ENCODE data around the gene CYTIP. TPM values are rescaled to one million over a fixed set of nuclear protein-coding genes. Genes with fewer than 3 reads are reported as not detected.

CYTIP gene
- total RNA-seq, 1 donor from 2014 or later, result 0.27 TPM

DNA sequence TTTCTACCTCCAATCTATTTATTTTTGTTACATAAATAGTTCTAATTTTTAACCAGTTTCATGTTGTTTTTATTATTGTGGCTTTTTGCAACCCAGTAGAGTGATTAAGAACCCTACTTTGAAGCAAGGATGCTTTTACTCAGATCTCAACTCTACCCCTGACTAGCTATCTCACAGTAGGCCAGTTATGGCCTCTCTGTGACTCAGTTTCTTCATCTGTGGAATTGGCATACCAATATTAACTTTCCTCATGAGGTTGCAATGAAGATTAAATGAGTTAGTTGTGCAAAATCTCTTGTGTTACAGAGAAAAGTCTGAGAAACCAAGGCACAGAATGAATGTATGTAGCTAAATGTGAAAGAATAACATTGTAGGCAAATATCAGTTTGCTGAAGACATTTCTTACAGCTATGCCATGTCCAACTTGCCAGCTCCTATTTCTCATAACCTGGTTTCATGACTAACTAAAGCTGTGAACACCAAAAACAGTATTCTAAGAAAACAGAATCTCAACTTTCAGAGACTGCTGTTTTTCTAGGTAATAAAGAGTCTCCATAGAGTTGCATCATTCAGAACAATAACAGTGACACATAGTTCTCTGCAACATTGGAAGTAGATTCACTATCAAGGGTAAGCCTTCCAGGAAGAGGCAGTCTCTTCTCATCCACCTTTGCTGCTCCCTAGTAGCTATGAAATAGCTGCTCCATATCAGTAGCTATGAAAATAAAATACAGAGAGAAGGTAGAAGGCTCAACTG is 33.2 kb upstream of the CYTIP start:
- H3K9me3 Mint-ChIP-seq (ENCODE audit: low read depth), result peaks cover 3% of the 10 kb centered on the region
- no peak for DNase-seq (ENCODE audit: low spot score)
- peak overlapping the region; percentile 70 for H3K27ac Mint-ChIP-seq (ENCODE audit: unreplicated experiment)
- no peaks in the 10 kb centered on the region for H3K27me3 Mint-ChIP-seq (ENCODE audit: low read depth)
- peaks cover 8% of the 10 kb centered on the region for H3K4me1 Mint-ChIP-seq (ENCODE audit: low read depth)
- peaks cover 2% of the 10 kb centered on the region for H3K36me3 Mint-ChIP-seq (ENCODE audit: low read depth)
- no peak overlapping the region for H3K4me3 Mint-ChIP-seq (ENCODE audit: unreplicated experiment)
- TF ChIP-seq, protein P1, sequence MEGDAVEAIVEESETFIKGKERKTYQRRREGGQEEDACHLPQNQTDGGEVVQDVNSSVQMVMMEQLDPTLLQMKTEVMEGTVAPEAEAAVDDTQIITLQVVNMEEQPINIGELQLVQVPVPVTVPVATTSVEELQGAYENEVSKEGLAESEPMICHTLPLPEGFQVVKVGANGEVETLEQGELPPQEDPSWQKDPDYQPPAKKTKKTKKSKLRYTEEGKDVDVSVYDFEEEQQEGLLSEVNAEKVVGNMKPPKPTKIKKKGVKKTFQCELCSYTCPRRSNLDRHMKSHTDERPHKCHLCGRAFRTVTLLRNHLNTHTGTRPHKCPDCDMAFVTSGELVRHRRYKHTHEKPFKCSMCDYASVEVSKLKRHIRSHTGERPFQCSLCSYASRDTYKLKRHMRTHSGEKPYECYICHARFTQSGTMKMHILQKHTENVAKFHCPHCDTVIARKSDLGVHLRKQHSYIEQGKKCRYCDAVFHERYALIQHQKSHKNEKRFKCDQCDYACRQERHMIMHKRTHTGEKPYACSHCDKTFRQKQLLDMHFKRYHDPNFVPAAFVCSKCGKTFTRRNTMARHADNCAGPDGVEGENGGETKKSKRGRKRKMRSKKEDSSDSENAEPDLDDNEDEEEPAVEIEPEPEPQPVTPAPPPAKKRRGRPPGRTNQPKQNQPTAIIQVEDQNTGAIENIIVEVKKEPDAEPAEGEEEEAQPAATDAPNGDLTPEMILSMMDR (IDR thresholded peaks at IDR 0.05), result no peak

DNA sequence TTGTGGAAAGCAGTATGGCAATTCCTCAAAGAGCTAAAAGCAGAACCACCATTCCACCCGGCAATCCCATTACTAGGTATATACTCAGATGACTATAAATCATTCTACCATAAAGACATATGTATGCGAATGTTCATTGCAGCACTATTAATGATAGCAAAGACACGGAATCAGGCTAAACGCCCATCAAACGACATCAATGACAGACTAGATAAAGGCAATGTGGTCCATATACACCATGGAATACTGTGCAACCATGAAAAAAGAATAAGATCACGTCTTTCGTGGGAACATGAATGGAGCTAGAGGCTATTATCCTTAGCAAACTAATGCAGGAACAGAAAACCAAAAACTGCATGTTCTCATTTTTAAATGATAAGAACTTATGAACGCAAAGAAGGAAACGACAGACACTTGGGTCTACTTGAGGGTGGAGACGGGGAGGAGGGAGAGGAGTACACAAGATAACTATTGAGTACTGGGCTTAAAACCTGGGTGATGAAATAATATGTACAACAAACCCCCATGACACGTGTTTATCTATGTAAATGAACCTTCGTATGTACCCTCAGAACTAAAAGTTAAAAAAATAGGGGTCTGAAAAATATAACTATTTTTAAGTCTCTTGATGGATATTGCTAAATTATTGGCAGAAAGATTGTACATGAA is 32.0 kb upstream of the CYTIP start:
- H3K4me1 Mint-ChIP-seq (ENCODE audit: low read depth), result peaks cover 8% of the 10 kb centered on the region
- no peak overlapping the region for H3K4me3 Mint-ChIP-seq (ENCODE audit: unreplicated experiment)
- TF ChIP-seq, protein P1 (IDR thresholded peaks at IDR 0.05), result no peak

DNA sequence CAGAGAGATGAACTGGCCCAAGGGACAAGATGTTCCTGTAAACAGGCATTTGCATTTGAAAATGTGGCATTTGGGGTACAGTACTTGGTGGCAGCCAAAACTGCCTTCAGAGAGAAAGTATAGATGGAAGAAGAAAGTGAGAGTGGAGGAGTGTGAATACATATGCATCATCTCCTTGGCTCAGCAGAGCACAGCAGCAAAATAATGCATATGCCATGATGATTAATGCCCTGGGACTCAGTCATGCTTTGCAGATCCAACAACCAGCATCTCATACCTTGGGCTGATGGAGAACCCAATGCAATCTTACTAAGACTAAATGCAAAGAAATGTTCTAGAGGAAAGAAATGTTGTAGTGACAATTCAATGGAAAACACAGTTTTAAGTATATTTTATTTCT is 29.7 kb upstream of the CYTIP start:
- Mint-ChIP-seq H3K27ac (ENCODE audit: unreplicated experiment) (no peak overlapping the region), H3K4me1 (ENCODE audit: low read depth) (peaks cover 24% of the 10 kb centered on the region), H3K36me3 (ENCODE audit: low read depth) (no peaks in the 10 kb centered on the region), H3K9me3 (ENCODE audit: low read depth) (no peaks in the 10 kb centered on the region), H3K4me3 (ENCODE audit: unreplicated experiment) (no peak overlapping the region), H3K27me3 (ENCODE audit: low read depth) (no peaks in the 10 kb centered on the region)
- DNase-seq (ENCODE audit: low spot score), result no peak
- TF ChIP-seq, protein P1 (IDR thresholded peaks at IDR 0.05), result no peak

More for the DNA sequence above, 32.0 kb upstream of the CYTIP start:
- DNase-seq (ENCODE audit: low spot score), result no peak
- Mint-ChIP-seq H3K36me3 (ENCODE audit: low read depth) (no peaks in the 10 kb centered on the region), H3K27me3 (ENCODE audit: low read depth) (no peaks in the 10 kb centered on the region), H3K27ac (ENCODE audit: unreplicated experiment) (no peak overlapping the region), H3K9me3 (ENCODE audit: low read depth) (no peaks in the 10 kb centered on the region)

DNA sequence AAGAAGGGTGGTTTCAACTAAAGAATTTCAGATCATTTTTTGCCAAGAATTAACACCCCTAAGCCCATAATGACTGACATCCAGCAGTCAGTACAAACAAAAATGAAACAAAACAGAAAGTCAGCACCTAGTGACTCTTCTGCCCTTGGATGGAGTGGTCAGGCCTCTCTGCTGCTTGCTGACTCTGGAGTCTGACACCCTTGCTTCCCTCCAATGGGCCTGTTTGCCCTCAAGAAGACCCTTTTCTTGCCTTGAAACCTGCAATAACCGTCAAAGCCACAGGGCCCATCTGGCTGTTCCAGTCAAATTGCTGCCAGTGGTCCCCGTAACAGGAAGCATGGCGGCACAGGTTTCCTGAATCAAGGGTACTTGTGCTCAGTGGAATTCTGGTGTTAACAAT is 27.2 kb upstream of the CYTIP start:
- no peak for DNase-seq (ENCODE audit: low spot score)
- no peaks in the 10 kb centered on the region for H3K9me3 Mint-ChIP-seq (ENCODE audit: low read depth)
- no peak overlapping the region for H3K27ac Mint-ChIP-seq (ENCODE audit: unreplicated experiment)
- TF ChIP-seq, protein P1 (IDR thresholded peaks at IDR 0.05), result no peak
- H3K36me3 Mint-ChIP-seq (ENCODE audit: low read depth), result no peaks in the 10 kb centered on the region
- H3K27me3 Mint-ChIP-seq (ENCODE audit: low read depth), result no peaks in the 10 kb centered on the region
- no peak overlapping the region for H3K4me3 Mint-ChIP-seq (ENCODE audit: unreplicated experiment)
- H3K4me1 Mint-ChIP-seq (ENCODE audit: low read depth), result peaks cover 16% of the 10 kb centered on the region

DNA sequence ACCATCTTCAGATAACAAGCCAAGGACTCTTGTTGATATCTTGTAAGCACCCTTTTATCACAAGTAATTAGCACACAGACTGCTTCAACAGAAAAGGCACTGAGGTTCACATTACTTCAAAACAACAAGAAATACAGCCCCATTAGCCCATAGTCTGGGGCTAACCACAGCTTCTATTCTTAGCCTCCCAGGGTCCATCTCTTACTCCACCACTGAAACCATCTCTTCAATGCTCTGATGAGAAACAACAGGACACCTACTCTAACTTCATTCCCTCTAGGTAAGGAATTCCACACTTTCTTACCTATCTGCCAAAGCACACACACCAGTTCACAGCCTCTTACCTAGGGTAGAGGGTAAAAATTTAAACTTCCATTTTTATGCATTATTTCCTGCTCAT is 26.4 kb upstream of the CYTIP start:
- Mint-ChIP-seq H3K4me1 (ENCODE audit: low read depth) (peaks cover 16% of the 10 kb centered on the region), H3K36me3 (ENCODE audit: low read depth) (no peaks in the 10 kb centered on the region), H3K27me3 (ENCODE audit: low read depth) (no peaks in the 10 kb centered on the region), H3K4me3 (ENCODE audit: unreplicated experiment) (no peak overlapping the region), H3K27ac (ENCODE audit: unreplicated experiment) (peak overlapping the region; percentile 4), H3K9me3 (ENCODE audit: low read depth) (no peaks in the 10 kb centered on the region)
- TF ChIP-seq, protein P1 (IDR thresholded peaks at IDR 0.05), result no peak
- DNase-seq (ENCODE audit: low spot score), result no peak
